Retinal pigment epithelial cell (primary cell): ENCODE results near the gene CRACR2A.

Experiments
- DNase-seq: peaks from one replicate; pipeline ENCODE4 v3.0.0-alpha.2; 2010; ENCODE audit warnings: low read depth
- H3K4me3 ChIP-seq: 2 replicates; pipeline ENCODE4 v1.5.1; 2011; ENCODE audit warnings: mild to moderate bottlenecking, low read length, control low read depth, moderate library complexity
- CTCF ChIP-seq: conservative IDR thresholded peaks from 2 replicates; pipeline ENCODE4 v1.5.1; 2011; ENCODE audit warnings: low read depth, low read length, control low read depth, inconsistent platforms

CRACR2A gene

GRCh38 chr12:3593906-3594483 is 158.9 kb downstream of the CRACR2A start:
- TF ChIP-seq CTCF: no peak
- no peak for DNase-seq
- no peak overlapping the region for H3K4me3 ChIP-seq

- DNase-seq: no peak
- TF ChIP-seq CTCF: no peak
- H3K4me3 ChIP-seq: no peak overlapping the region
Observed at GRCh38 chr12:3592856-3593625, 159.9 kb downstream of the CRACR2A start.

GRCh38 chr12:3589745-3590144 is 163.2 kb downstream of the CRACR2A start:
- no peak overlapping the region for H3K4me3 ChIP-seq
- DNase-seq: no peak
- TF ChIP-seq CTCF: no peak

GRCh38 chr12:3587402-3588013 is 165.4 kb downstream of the CRACR2A start:
- no peak for TF ChIP-seq CTCF
- H3K4me3 ChIP-seq: no peak overlapping the region
- no peak for DNase-seq

GRCh38 chr12:3583656-3584334 is 169.1 kb downstream of the CRACR2A start:
- no peak for DNase-seq
- no peak for TF ChIP-seq CTCF
- H3K4me3 ChIP-seq: no peak overlapping the region

GRCh38 chr12:3580094-3580749 is 172.7 kb downstream of the CRACR2A start:
- no peak for TF ChIP-seq CTCF
- DNase-seq: no peak
- H3K4me3 ChIP-seq: no peak overlapping the region
